OCI-LY1 (cell line): ENCODE data around the gene ROBO1.

Experiments
- H2AFZ ChIP-seq: fragments of 200-600 bp; sonication (generic), shearing (Covaris generic); 2 replicates; pipeline ENCODE4 v1.6.0; 2014; ENCODE audit warnings: antibody characterized with exemption, mild to moderate bottlenecking, low read length
- H3F3A ChIP-seq: fragments of 200-600 bp; sonication (generic), shearing (Covaris generic); 2 replicates; pipeline ENCODE4 v1.6.0; 2014; ENCODE audit warnings: mild to moderate bottlenecking, antibody characterized with exemption, low read length, moderate library complexity; ENCODE audit not compliant: insufficient read depth
- H3K27ac ChIP-seq: fragments of 200-600 bp; sonication (generic); 2 replicates; pipeline ENCODE4 v1.5.1; 2014; ENCODE audit warnings: low read length, mixed run types, mild to moderate bottlenecking, low read depth; ENCODE audit not compliant: poor library complexity, severe bottlenecking
- H3K27me3 ChIP-seq: fragments of 200-600 bp; sonication (generic); 2 replicates; pipeline ENCODE4 v1.6.0; 2014; ENCODE audit warnings: antibody characterized with exemption, mild to moderate bottlenecking, low read length, moderate library complexity; ENCODE audit not compliant: insufficient read depth
- H3K36me3 ChIP-seq: fragments of 200-600 bp; sonication (generic); 2 replicates; pipeline ENCODE4 v1.6.1; 2014; ENCODE audit warnings: mild to moderate bottlenecking, antibody characterized with exemption, low read length, moderate library complexity, mixed read lengths; ENCODE audit not compliant: insufficient read depth
- H3K4me1 ChIP-seq: fragments of 200-600 bp; sonication (generic); 2 replicates; pipeline ENCODE4 v1.5.1; 2014; ENCODE audit warnings: mild to moderate bottlenecking, low read length, moderate library complexity; ENCODE audit not compliant: insufficient read depth, severe bottlenecking
- H3K4me2 ChIP-seq: fragments of 200-600 bp; sonication (generic), shearing (Covaris generic); 2 replicates; pipeline ENCODE4 v1.6.1; 2014; ENCODE audit warnings: low read length
- H3K4me3 ChIP-seq: fragments of 200-600 bp; sonication (generic); 2 replicates; pipeline ENCODE4 v1.5.1; 2014; ENCODE audit warnings: low read length, low read depth, mild to moderate bottlenecking, mixed read lengths; ENCODE audit not compliant: poor library complexity, severe bottlenecking
- H3K79me2 ChIP-seq: fragments of 200-600 bp; shearing (Covaris generic); 2 replicates; pipeline ENCODE4 v1.6.1; 2016; ENCODE audit warnings: mixed run types, low read length, mixed read lengths; ENCODE audit not compliant: insufficient read depth
- H3K9ac ChIP-seq: fragments of 200-600 bp; sonication (generic), shearing (Covaris generic); 2 replicates; pipeline ENCODE4 v1.6.1; 2014; ENCODE audit warnings: mild to moderate bottlenecking, low read length, mixed read lengths
- H3K9me2 ChIP-seq: fragments of 200-600 bp; sonication (generic), shearing (Covaris generic); 2 replicates; pipeline ENCODE4 v1.6.1; 2014; ENCODE audit warnings: low read depth, mild to moderate bottlenecking, low read length, mixed read lengths
- H3K9me3 ChIP-seq: fragments of 200-600 bp; shearing (Covaris generic); 2 replicates; pipeline ENCODE4 v1.6.1; 2014; ENCODE audit warnings: low read length, mixed read lengths
- H4K20me1 ChIP-seq: fragments of 200-600 bp; sonication (generic), shearing (Covaris generic); 2 replicates; pipeline ENCODE4 v1.6.0; 2016; ENCODE audit warnings: mild to moderate bottlenecking, low read length; ENCODE audit not compliant: insufficient read depth
- CTCF ChIP-seq: fragments of 200-600 bp; sonication (generic), shearing (Covaris generic); IDR thresholded peaks from 2 replicates; pipeline ENCODE4 v1.5.1; 2017; ENCODE audit warnings: mild to moderate bottlenecking, antibody characterized with exemption, low read length, moderate library complexity, mixed read lengths
- EZH2 ChIP-seq: fragments of 200-600 bp; sonication (generic), shearing (Covaris generic); IDR thresholded peaks from 2 replicates; pipeline ENCODE4 v1.8.0; 2017; ENCODE audit warnings: borderline replicate concordance, mixed run types, mild to moderate bottlenecking, antibody characterized with exemption, low read length, moderate library complexity, mixed read lengths

ROBO1 gene

GRCh38 chr3:78872195-78872594, 895.6 kb downstream of the ROBO1 start:
- Histone ChIP-seq H2AFZ (no peak overlapping the region), H3K9ac (no peak overlapping the region), H4K20me1 (no peaks in the 10 kb centered on the region), H3K36me3 (no peaks in the 10 kb centered on the region), H3K27me3 (no peaks in the 10 kb centered on the region), H3K9me3 (no peaks in the 10 kb centered on the region), H3K4me2 (no peak overlapping the region), H3K4me1 (no peaks in the 10 kb centered on the region), H3K27ac (no peak overlapping the region), H3F3A (no peaks in the 10 kb centered on the region), H3K9me2 (no peaks in the 10 kb centered on the region), H3K79me2 (no peaks in the 10 kb centered on the region), H3K4me3 (no peak overlapping the region)
- no peak for TF ChIP-seq EZH2

DNA sequence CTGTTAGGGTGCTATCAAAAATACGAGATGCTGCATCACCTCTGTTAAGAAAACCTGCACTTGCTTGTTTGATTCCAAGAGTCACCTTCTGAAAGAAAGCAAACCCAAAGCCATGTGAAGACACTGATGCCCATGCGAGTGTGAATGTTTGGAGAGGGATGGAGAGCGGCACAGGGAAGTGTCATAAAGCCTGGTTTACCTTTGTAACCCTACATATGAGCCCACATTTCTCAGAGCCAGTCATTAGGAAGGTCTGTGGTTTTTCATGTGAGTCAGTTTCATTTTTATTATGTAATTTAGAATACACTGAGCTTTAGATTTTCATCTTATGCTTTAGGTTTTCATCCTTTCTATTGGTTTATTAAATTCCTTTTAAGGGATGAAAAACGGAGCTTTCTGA, 896.8 kb downstream of the ROBO1 start:
- TF ChIP-seq CTCF (no peak), EZH2 (no peak)
- Histone ChIP-seq H4K20me1 (no peaks in the 10 kb centered on the region), H3K9me3 (no peaks in the 10 kb centered on the region), H3K4me3 (no peak overlapping the region), H3K27me3 (no peaks in the 10 kb centered on the region), H3K9me2 (no peaks in the 10 kb centered on the region), H3K79me2 (no peaks in the 10 kb centered on the region), H2AFZ (no peak overlapping the region), H3K4me1 (no peaks in the 10 kb centered on the region), H3F3A (no peaks in the 10 kb centered on the region), H3K36me3 (no peaks in the 10 kb centered on the region), H3K27ac (no peak overlapping the region), H3K9ac (no peak overlapping the region), H3K4me2 (no peak overlapping the region)

GRCh38 chr3:78870484-78870883, 897.3 kb downstream of the ROBO1 start:
- no peaks in the 10 kb centered on the region for H3K9me2 ChIP-seq
- no peak overlapping the region for H2AFZ ChIP-seq
- H3K4me3 ChIP-seq: no peak overlapping the region
- no peaks in the 10 kb centered on the region for H3K27me3 ChIP-seq
- no peaks in the 10 kb centered on the region for H3K36me3 ChIP-seq
- no peak for TF ChIP-seq EZH2
- no peak for TF ChIP-seq CTCF
- no peak overlapping the region for H3K27ac ChIP-seq
- H3F3A ChIP-seq: no peaks in the 10 kb centered on the region
- H3K9me3 ChIP-seq: no peaks in the 10 kb centered on the region
- H3K79me2 ChIP-seq: no peaks in the 10 kb centered on the region
- H3K4me1 ChIP-seq: no peaks in the 10 kb centered on the region
- no peak overlapping the region for H3K9ac ChIP-seq
- H3K4me2 ChIP-seq: no peak overlapping the region
- H4K20me1 ChIP-seq: no peaks in the 10 kb centered on the region

DNA sequence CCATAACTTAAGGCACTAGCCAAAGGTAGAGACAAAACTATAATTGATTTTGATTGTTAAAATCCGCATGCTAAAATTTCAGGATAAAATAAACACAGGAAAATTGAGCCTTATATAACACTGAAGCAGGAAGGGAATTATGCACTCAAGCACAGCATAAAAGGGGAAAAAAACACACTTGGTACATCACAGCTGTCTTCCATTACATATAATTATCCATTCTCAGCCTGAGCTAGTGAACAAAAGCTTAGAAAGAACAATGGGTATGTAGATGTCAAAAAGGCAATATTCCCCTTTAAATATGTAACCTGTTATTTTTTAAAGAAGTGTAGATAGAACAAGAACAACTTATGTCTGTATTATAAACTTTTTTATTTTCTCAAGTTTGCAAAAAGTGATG, 899.2 kb downstream of the ROBO1 start:
- no peak for TF ChIP-seq EZH2
- no peak for TF ChIP-seq CTCF
- Histone ChIP-seq H3K4me1 (no peaks in the 10 kb centered on the region), H3K9me2 (no peaks in the 10 kb centered on the region), H3K27me3 (no peaks in the 10 kb centered on the region), H3K9me3 (no peaks in the 10 kb centered on the region), H3K27ac (no peak overlapping the region), H3K4me3 (no peak overlapping the region), H2AFZ (no peak overlapping the region), H3K4me2 (no peak overlapping the region), H3K9ac (no peak overlapping the region), H3K36me3 (no peaks in the 10 kb centered on the region), H3F3A (no peaks in the 10 kb centered on the region), H3K79me2 (no peaks in the 10 kb centered on the region), H4K20me1 (no peaks in the 10 kb centered on the region)
